ENCODE measurements around the gene HLA-DMA. TPM values are rescaled to one million over a fixed set of nuclear protein-coding genes. Genes with fewer than 3 reads are reported as not detected.

The HLA-DMA gene
- 10 to 100 TPM; 19.4 to 20.2 TPM for total RNA-seq

GRCh38 chr6:32952817-32953739 lies at the start of gene HLA-DMA:
HLA-DMA (minus strand) TSS chr6:32953097; CDS start chr6:32953036, 61 bp downstream.
- Mint-ChIP-seq H3K4me1 (ENCODE audit: low read depth) (peaks cover 60% of the 10 kb centered on the region), H3K27ac (peak within 1 kb of the TSS; percentile 74), H3K9me3 (no peaks in the 10 kb centered on the region), H3K36me3 (ENCODE audit: insufficient read depth in 2 of 2) (no peaks in the 10 kb centered on the region), H3K4me3 (peak within 1 kb of the TSS; percentile 86 to 88), H3K27me3 (ENCODE audit: low read depth) (no peaks in the 10 kb centered on the region)
- ATAC-seq (replicated peaks in 1 of 2) (peak; percentile 98), DNase-seq (peak; percentile 79 to 84)

- Mint-ChIP-seq H3K36me3 (ENCODE audit: insufficient read depth in 2 of 2) (no peaks in the 10 kb centered on the region), H3K27ac (no peak overlapping the region), H3K4me1 (ENCODE audit: low read depth) (peaks cover 12% of the 10 kb centered on the region), H3K9me3 (no peaks in the 10 kb centered on the region), H3K27me3 (ENCODE audit: low read depth) (peaks cover 48% of the 10 kb centered on the region), H3K4me3 (no peak overlapping the region)
- no peak for ATAC-seq (replicated peaks in 1 of 2)
- no peak for DNase-seq
These were observed 48.8 kb upstream of the HLA-DMA start for GRCh38 chr6:33001685-33002084.

GRCh38 chr6:33000055-33000454 lies 47.2 kb upstream of the HLA-DMA start:
- peak; percentile 49 to 74 for ATAC-seq (replicated peaks in 1 of 2)
- DNase-seq = no peak
- no peaks in the 10 kb centered on the region for H3K9me3 Mint-ChIP-seq
- peaks cover 12% of the 10 kb centered on the region for H3K4me1 Mint-ChIP-seq (ENCODE audit: low read depth)
- H3K4me3 Mint-ChIP-seq = peak overlapping the region in 1 of 2 donors; percentile 29
- H3K27ac Mint-ChIP-seq = no peak overlapping the region
- peaks cover 48% of the 10 kb centered on the region for H3K27me3 Mint-ChIP-seq (ENCODE audit: low read depth)
- no peaks in the 10 kb centered on the region for H3K36me3 Mint-ChIP-seq (ENCODE audit: insufficient read depth in 2 of 2)

- H3K4me3 Mint-ChIP-seq = no peak overlapping the region
- H3K36me3 Mint-ChIP-seq (ENCODE audit: insufficient read depth in 2 of 2) = no peaks in the 10 kb centered on the region
- no peak for DNase-seq
- no peaks in the 10 kb centered on the region for H3K9me3 Mint-ChIP-seq
- peaks cover 7% of the 10 kb centered on the region for H3K4me1 Mint-ChIP-seq (ENCODE audit: low read depth)
- peaks cover 22% of the 10 kb centered on the region for H3K27me3 Mint-ChIP-seq (ENCODE audit: low read depth)
- no peak overlapping the region for H3K27ac Mint-ChIP-seq
- ATAC-seq (replicated peaks in 1 of 2) = no peak
These were observed 42.6 kb upstream of the HLA-DMA start for GRCh38 chr6:32995448-32995847.

GRCh38 chr6:32993363-32993973 lies 40.6 kb upstream of the HLA-DMA start:
- ATAC-seq (replicated peaks in 1 of 2) = no peak

GRCh38 chr6:32991972-32992371 lies 39.1 kb upstream of the HLA-DMA start:
- H3K4me1 Mint-ChIP-seq (ENCODE audit: low read depth) = peaks cover 7% of the 10 kb centered on the region
- DNase-seq = no peak

More at GRCh38 chr6:32993363-32993973, 40.6 kb upstream of the HLA-DMA start:
- no peaks in the 10 kb centered on the region for H3K36me3 Mint-ChIP-seq (ENCODE audit: insufficient read depth in 2 of 2)
- H3K27ac Mint-ChIP-seq = no peak overlapping the region
- H3K4me1 Mint-ChIP-seq (ENCODE audit: low read depth) = peaks cover 7% of the 10 kb centered on the region
- H3K27me3 Mint-ChIP-seq (ENCODE audit: low read depth) = peaks cover 11% of the 10 kb centered on the region
- DNase-seq = no peak
- H3K4me3 Mint-ChIP-seq = no peak overlapping the region
- H3K9me3 Mint-ChIP-seq = no peaks in the 10 kb centered on the region

GRCh38 chr6:32989368-32989767 lies 36.5 kb upstream of the HLA-DMA start:
- no peak for ATAC-seq (replicated peaks in 1 of 2)
- no peak overlapping the region for H3K4me3 Mint-ChIP-seq
- no peaks in the 10 kb centered on the region for H3K9me3 Mint-ChIP-seq

More at GRCh38 chr6:32991972-32992371, 39.1 kb upstream of the HLA-DMA start:
- Mint-ChIP-seq H3K4me3 (no peak overlapping the region), H3K36me3 (ENCODE audit: insufficient read depth in 2 of 2) (no peaks in the 10 kb centered on the region), H3K27ac (no peak overlapping the region), H3K27me3 (ENCODE audit: low read depth) (peaks cover 5% of the 10 kb centered on the region), H3K9me3 (no peaks in the 10 kb centered on the region)
- no peak for ATAC-seq (replicated peaks in 1 of 2)

GRCh38 chr6:32984622-32985389 lies 31.9 kb upstream of the HLA-DMA start:
- Mint-ChIP-seq H3K27ac (peak overlapping the region; percentile 8), H3K27me3 (ENCODE audit: low read depth) (no peaks in the 10 kb centered on the region), H3K36me3 (ENCODE audit: insufficient read depth in 2 of 2) (peaks cover 4 to 15% of the 10 kb centered on the region in 2 donors)

More at GRCh38 chr6:32989368-32989767, 36.5 kb upstream of the HLA-DMA start:
- no peak overlapping the region for H3K27ac Mint-ChIP-seq
- peaks cover 16% of the 10 kb centered on the region for H3K4me1 Mint-ChIP-seq (ENCODE audit: low read depth)
- peaks cover 5% of the 10 kb centered on the region for H3K27me3 Mint-ChIP-seq (ENCODE audit: low read depth)
- DNase-seq = no peak
- no peaks in the 10 kb centered on the region for H3K36me3 Mint-ChIP-seq (ENCODE audit: insufficient read depth in 2 of 2)

GRCh38 chr6:32983964-32984621 lies 31.2 kb upstream of the HLA-DMA start:
- H3K4me3 Mint-ChIP-seq = no peak overlapping the region
- ATAC-seq (replicated peaks in 1 of 2) (peak; percentile 16 to 22), DNase-seq (no peak)
- peaks cover 34% of the 10 kb centered on the region for H3K4me1 Mint-ChIP-seq (ENCODE audit: low read depth)
- H3K36me3 Mint-ChIP-seq (ENCODE audit: insufficient read depth in 2 of 2) = peaks cover 7 to 22% of the 10 kb centered on the region in 2 donors
- H3K27me3 Mint-ChIP-seq (ENCODE audit: low read depth) = no peaks in the 10 kb centered on the region
- H3K27ac Mint-ChIP-seq = peak overlapping the region; percentile 8
- H3K9me3 Mint-ChIP-seq = no peaks in the 10 kb centered on the region

More at GRCh38 chr6:32984622-32985389, 31.9 kb upstream of the HLA-DMA start:
- Mint-ChIP-seq H3K9me3 (no peaks in the 10 kb centered on the region), H3K4me3 (no peak overlapping the region), H3K4me1 (ENCODE audit: low read depth) (peaks cover 36% of the 10 kb centered on the region)
- ATAC-seq (replicated peaks in 1 of 2) (peak; percentile 63 to 79), DNase-seq (peak; percentile 87 to 89)

GRCh38 chr6:32983493-32983848 lies 30.6 kb upstream of the HLA-DMA start:
- peak in 1 of 2 donors; percentile 4 for ATAC-seq (replicated peaks in 1 of 2)
- H3K9me3 Mint-ChIP-seq = no peaks in the 10 kb centered on the region
- peak overlapping the region; percentile 8 for H3K27ac Mint-ChIP-seq
- H3K36me3 Mint-ChIP-seq (ENCODE audit: insufficient read depth in 2 of 2) = peaks cover 8 to 28% of the 10 kb centered on the region in 2 donors
- peaks cover 41% of the 10 kb centered on the region for H3K4me1 Mint-ChIP-seq (ENCODE audit: low read depth)
- H3K4me3 Mint-ChIP-seq = peak overlapping the region in 1 of 2 donors; percentile 10
- H3K27me3 Mint-ChIP-seq (ENCODE audit: low read depth) = no peaks in the 10 kb centered on the region
- no peak for DNase-seq

- DNase-seq (no peak), ATAC-seq (replicated peaks in 1 of 2) (no peak)
- Mint-ChIP-seq H3K9me3 (no peaks in the 10 kb centered on the region), H3K27ac (no peak overlapping the region), H3K36me3 (ENCODE audit: insufficient read depth in 2 of 2) (peaks cover 12 to 34% of the 10 kb centered on the region in 2 donors), H3K4me3 (no peak overlapping the region), H3K4me1 (ENCODE audit: low read depth) (peaks cover 43% of the 10 kb centered on the region), H3K27me3 (ENCODE audit: low read depth) (no peaks in the 10 kb centered on the region)
These were observed 30.0 kb upstream of the HLA-DMA start for GRCh38 chr6:32982702-32983492.
